Measurements from ENCODE around the gene CLCA1.

- TF ChIP-seq POLR2AphosphoS5 (IDR thresholded peaks at IDR 0.05; ENCODE audit: low read depth, low read length), result no peak
- TF ChIP-seq PBX3 (IDR thresholded peaks at IDR 0.05), result no peak
- no peak for TF ChIP-seq TAF1 (IDR thresholded peaks at IDR 0.05; ENCODE audit: borderline replicate concordance, low read depth, low read length)
These were observed 39.3 kb downstream of the CLCA1 start for GRCh38 chr1:86507935-86508582.

Measured in SK-N-SH (cell line).